Cardiac fibroblast (primary cell): ENCODE measurements around the gene ZNF516.

ENCODE experiments used
- DNase-seq, 2 donors: peaks; one replicate each; pipeline versions ENCODE4 v3.0.0 to v3.0.0-alpha.2; 2010; ENCODE audit warnings: low read depth in 2 of 2
- H3K4me3 ChIP-seq, 2 donors: replicated peaks in 1 of 2; 1 replicate in 1 of 2; 2 replicates in 1 of 2; pipeline ENCODE4 v1.5.1; 2011; ENCODE audit warnings: low read depth in 2 of 2, low read length in 2 of 2, mild to moderate bottlenecking in 2 of 2, moderate library complexity in 1 of 2
- TF ChIP-seq, protein P1 (sequence below): IDR thresholded peaks from one replicate; pipeline ENCODE4 v1.5.1; 2011; ENCODE audit warnings: low read depth, mild to moderate bottlenecking, low read length, inconsistent platforms

ZNF516 gene

GRCh38 chr18:76460482-76460881, 34.6 kb downstream of the ZNF516 start:
- H3K4me3 ChIP-seq: no peak overlapping the region
- TF ChIP-seq, protein P1, sequence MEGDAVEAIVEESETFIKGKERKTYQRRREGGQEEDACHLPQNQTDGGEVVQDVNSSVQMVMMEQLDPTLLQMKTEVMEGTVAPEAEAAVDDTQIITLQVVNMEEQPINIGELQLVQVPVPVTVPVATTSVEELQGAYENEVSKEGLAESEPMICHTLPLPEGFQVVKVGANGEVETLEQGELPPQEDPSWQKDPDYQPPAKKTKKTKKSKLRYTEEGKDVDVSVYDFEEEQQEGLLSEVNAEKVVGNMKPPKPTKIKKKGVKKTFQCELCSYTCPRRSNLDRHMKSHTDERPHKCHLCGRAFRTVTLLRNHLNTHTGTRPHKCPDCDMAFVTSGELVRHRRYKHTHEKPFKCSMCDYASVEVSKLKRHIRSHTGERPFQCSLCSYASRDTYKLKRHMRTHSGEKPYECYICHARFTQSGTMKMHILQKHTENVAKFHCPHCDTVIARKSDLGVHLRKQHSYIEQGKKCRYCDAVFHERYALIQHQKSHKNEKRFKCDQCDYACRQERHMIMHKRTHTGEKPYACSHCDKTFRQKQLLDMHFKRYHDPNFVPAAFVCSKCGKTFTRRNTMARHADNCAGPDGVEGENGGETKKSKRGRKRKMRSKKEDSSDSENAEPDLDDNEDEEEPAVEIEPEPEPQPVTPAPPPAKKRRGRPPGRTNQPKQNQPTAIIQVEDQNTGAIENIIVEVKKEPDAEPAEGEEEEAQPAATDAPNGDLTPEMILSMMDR: no peak
- DNase-seq: peak in 1 of 2 donors; percentile 44

DNA sequence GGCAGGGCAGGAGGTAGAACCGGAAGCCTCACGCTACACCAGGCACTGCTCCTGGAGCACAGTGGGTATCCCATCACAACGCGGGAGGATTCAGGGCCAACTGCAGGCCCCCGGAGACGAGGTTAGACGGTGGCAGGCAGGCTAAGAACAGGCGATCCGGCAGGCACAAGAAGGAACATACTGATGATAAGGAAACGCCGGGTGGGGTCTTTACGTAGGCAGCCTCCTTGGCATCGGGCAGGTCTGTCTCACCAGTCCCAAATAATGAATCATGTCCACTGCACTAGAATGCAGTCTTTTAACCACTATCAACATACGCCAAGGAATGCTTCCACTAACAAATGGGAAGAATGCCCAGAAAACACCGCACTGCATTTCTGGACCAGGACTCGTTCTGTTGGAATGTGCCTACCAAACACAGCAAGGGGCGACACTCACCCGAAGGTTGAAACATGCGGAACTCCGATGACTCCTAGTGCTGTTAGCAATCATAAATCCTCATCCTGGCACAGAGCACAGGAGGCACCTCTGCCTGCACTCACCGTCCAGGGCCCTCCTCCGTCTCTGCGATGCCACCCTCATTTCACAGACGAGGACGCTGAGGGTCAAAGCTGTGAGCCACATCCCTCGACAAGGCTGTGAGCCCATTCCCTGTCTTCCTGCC, 35.2 kb downstream of the ZNF516 start:
- TF ChIP-seq, protein P1: peak; percentile 3
- peak overlapping the region in 1 of 2 donors; percentile 33 for H3K4me3 ChIP-seq
- DNase-seq: peak; percentile 99

GRCh38 chr18:76459312-76459686, 35.7 kb downstream of the ZNF516 start:
- no peak for DNase-seq
- TF ChIP-seq, protein P1: no peak
- H3K4me3 ChIP-seq: peak overlapping the region in 1 of 2 donors; percentile 33

DNA sequence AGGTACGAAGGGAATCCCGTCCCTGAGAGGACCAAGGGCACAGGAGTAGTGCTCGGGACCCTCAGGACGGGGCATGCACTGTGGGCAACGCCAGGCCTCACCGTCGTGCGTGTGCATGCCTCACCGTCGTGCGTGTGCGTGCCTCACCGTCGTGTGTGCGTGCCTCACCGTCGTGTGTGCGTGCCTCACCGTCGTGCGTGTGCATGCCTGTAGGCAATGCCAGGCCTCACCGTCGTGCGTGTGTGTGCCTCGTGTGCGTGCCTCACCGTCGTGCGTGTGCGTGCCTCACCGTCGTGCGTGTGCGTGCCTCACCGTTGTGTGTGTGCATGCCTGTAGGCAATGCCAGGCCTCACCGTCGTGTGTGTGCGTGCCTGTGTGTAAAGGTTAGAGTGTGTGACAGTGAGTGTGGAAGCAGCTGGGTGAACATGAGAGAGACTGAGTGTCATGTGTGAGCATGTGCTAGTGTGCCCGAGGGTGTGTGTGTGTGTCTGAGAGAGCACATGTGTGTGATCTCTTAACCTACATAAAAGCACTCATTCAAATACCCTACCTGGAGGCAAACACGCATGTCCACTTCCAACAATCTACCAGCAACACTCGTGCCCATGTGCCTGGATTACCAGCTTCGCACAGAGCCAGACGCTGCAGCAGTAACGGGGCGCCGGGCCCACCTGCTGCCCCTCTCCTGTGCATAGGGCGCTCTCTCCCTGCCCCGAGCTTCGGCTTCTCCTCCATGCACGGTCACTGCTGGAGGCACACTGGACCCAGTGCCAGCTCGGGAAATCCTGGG, 36.3 kb downstream of the ZNF516 start:
- no peak for DNase-seq
- no peak overlapping the region for H3K4me3 ChIP-seq
- TF ChIP-seq, protein P1: no peak

DNA sequence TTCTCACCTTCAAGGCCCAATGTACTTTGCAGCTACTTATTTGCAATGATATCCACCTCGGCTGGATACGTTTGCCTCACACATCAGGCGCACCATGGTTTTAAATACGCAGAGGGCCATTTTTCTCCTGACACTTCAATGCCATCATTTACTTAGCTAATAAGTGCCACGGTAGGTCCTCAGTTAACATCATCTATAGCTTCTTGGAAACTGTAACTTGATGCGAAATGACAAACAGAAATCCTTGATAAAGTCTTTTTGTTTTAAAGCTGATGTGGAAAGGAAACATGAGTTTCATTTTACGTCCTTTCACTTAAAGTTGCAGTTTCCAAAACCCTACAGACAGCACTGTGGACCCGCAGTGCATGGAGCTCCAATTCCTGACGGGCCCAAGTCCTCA, 37.1 kb downstream of the ZNF516 start:
- DNase-seq: no peak
- TF ChIP-seq, protein P1: no peak
- H3K4me3 ChIP-seq: no peak overlapping the region

- TF ChIP-seq, protein P1: no peak
- no peak overlapping the region for H3K4me3 ChIP-seq
- DNase-seq: no peak
Measured at GRCh38 chr18:76457475-76457874, 37.6 kb downstream of the ZNF516 start.
